ENCODE data around the gene RPGRIP1.

The RPGRIP1 gene

GRCh38 chr14:21309238-21309636 is 29.4 kb downstream of the RPGRIP1 start:
- 74% methylated on average over 6 of the region's 8 CpGs for WGBS
- Histone ChIP-seq H2BK5ac (ENCODE audit: low read depth, low read length, poor library complexity, severe bottlenecking) (no peak overlapping the region), H3K4me1 (ENCODE audit: control insufficient read depth, insufficient read depth, low read depth, low read length) (no peaks in the 10 kb centered on the region), H3K27ac (ENCODE audit: low read length, poor library complexity, severe bottlenecking) (no peak overlapping the region), H3K27me3 (ENCODE audit: control insufficient read depth in 1 of 2, insufficient read depth in 1 of 2, low read length in 2 of 2) (peaks cover 0 to 12% of the 10 kb centered on the region in 2 experiments), H4K91ac (ENCODE audit: low read length) (no peak overlapping the region), H2BK15ac (ENCODE audit: low read depth, poor library complexity, severe bottlenecking) (no peak overlapping the region), H3K14ac (ENCODE audit: low read length in 2 of 2) (no peak overlapping the region), H3K9ac (ENCODE audit: low read length) (peak overlapping the region; percentile 61), H2BK12ac (ENCODE audit: low read length in 2 of 2) (no peak overlapping the region), H2AFZ (ENCODE audit: low read depth, low read length) (no peak overlapping the region), H3K4ac (ENCODE audit: low read depth in 1 of 2, low read length in 2 of 2) (no peak overlapping the region), H3K36me3 (ENCODE audit: control insufficient read depth in 1 of 2, insufficient read depth in 2 of 2, low read depth in 1 of 2, low read length in 2 of 2) (no peaks in the 10 kb centered on the region), H3K23ac (ENCODE audit: low read length in 2 of 2) (no peak overlapping the region), H3K9me3 (ENCODE audit: control insufficient read depth, low read length) (no peaks in the 10 kb centered on the region), H2BK120ac (ENCODE audit: low read depth, low read length) (no peak overlapping the region), H2AK5ac (ENCODE audit: low read length, severe bottlenecking) (no peak overlapping the region), H3K79me1 (replicated peaks; ENCODE audit: low read length, poor library complexity, severe bottlenecking) (no peaks in the 10 kb centered on the region), H3K4me2 (ENCODE audit: low read length, poor library complexity, severe bottlenecking) (peak overlapping the region; percentile 74), H3K18ac (ENCODE audit: low read depth in 1 of 2, low read length in 2 of 2) (peak overlapping the region in 1 of 2 experiments; percentile 68), H3K4me3 (ENCODE audit: insufficient read depth in 1 of 2, low read depth in 1 of 2, low read length in 2 of 2) (peak overlapping the region in 1 of 2 experiments; percentile 53), H4K8ac (ENCODE audit: low read length) (peak overlapping the region; percentile 75)
- DNase-seq, result no peak

- Histone ChIP-seq H2BK5ac (ENCODE audit: low read depth, low read length, poor library complexity, severe bottlenecking) (no peak overlapping the region), H3K4me2 (ENCODE audit: low read length, poor library complexity, severe bottlenecking) (no peak overlapping the region), H3K36me3 (ENCODE audit: control insufficient read depth in 1 of 2, insufficient read depth in 2 of 2, low read depth in 1 of 2, low read length in 2 of 2) (no peaks in the 10 kb centered on the region), H2BK12ac (ENCODE audit: low read length in 2 of 2) (no peak overlapping the region), H2AFZ (ENCODE audit: low read depth, low read length) (no peak overlapping the region), H3K9ac (ENCODE audit: low read length) (no peak overlapping the region), H3K27ac (ENCODE audit: low read length, poor library complexity, severe bottlenecking) (no peak overlapping the region), H3K4me1 (ENCODE audit: control insufficient read depth, insufficient read depth, low read depth, low read length) (no peaks in the 10 kb centered on the region), H3K9me3 (ENCODE audit: control insufficient read depth, low read length) (no peaks in the 10 kb centered on the region), H3K79me1 (replicated peaks; ENCODE audit: low read length, poor library complexity, severe bottlenecking) (no peaks in the 10 kb centered on the region), H3K23ac (ENCODE audit: low read length in 2 of 2) (no peak overlapping the region), H3K4me3 (ENCODE audit: insufficient read depth in 1 of 2, low read depth in 1 of 2, low read length in 2 of 2) (no peak overlapping the region), H4K8ac (ENCODE audit: low read length) (no peak overlapping the region), H4K91ac (ENCODE audit: low read length) (no peak overlapping the region), H3K27me3 (ENCODE audit: control insufficient read depth in 1 of 2, insufficient read depth in 1 of 2, low read length in 2 of 2) (peaks cover 0 to 12% of the 10 kb centered on the region in 2 experiments), H2AK5ac (ENCODE audit: low read length, severe bottlenecking) (no peak overlapping the region), H2BK120ac (ENCODE audit: low read depth, low read length) (no peak overlapping the region), H2BK15ac (ENCODE audit: low read depth, poor library complexity, severe bottlenecking) (no peak overlapping the region), H3K18ac (ENCODE audit: low read depth in 1 of 2, low read length in 2 of 2) (no peak overlapping the region), H3K4ac (ENCODE audit: low read depth in 1 of 2, low read length in 2 of 2) (no peak overlapping the region), H3K14ac (ENCODE audit: low read length in 2 of 2) (no peak overlapping the region)
- WGBS, result no CpG with 5 or more reads among the region's 3 CpGs
- no peak for DNase-seq
Observed at GRCh38 chr14:21309956-21310355, 30.1 kb downstream of the RPGRIP1 start.

- no peak overlapping the region for H2BK5ac ChIP-seq (ENCODE audit: low read depth, low read length, poor library complexity, severe bottlenecking)
- H3K27me3 ChIP-seq (ENCODE audit: control insufficient read depth in 1 of 2, insufficient read depth in 1 of 2, low read length in 2 of 2), result peaks cover 0 to 12% of the 10 kb centered on the region in 2 experiments
- H3K14ac ChIP-seq (ENCODE audit: low read length in 2 of 2), result no peak overlapping the region
- H3K4ac ChIP-seq (ENCODE audit: low read depth in 1 of 2, low read length in 2 of 2), result no peak overlapping the region
- 82% methylated on average over 2 of the region's 2 CpGs for WGBS
- H3K79me1 ChIP-seq (replicated peaks; ENCODE audit: low read length, poor library complexity, severe bottlenecking), result no peaks in the 10 kb centered on the region
- H2BK15ac ChIP-seq (ENCODE audit: low read depth, poor library complexity, severe bottlenecking), result no peak overlapping the region
- DNase-seq, result no peak
- no peak overlapping the region for H4K8ac ChIP-seq (ENCODE audit: low read length)
- no peak overlapping the region for H2BK120ac ChIP-seq (ENCODE audit: low read depth, low read length)
- H3K4me3 ChIP-seq (ENCODE audit: insufficient read depth in 1 of 2, low read depth in 1 of 2, low read length in 2 of 2), result no peak overlapping the region
- no peak overlapping the region for H3K23ac ChIP-seq (ENCODE audit: low read length in 2 of 2)
- no peak overlapping the region for H2AK5ac ChIP-seq (ENCODE audit: low read length, severe bottlenecking)
- H2BK12ac ChIP-seq (ENCODE audit: low read length in 2 of 2), result no peak overlapping the region
- H3K4me2 ChIP-seq (ENCODE audit: low read length, poor library complexity, severe bottlenecking), result no peak overlapping the region
- H2AFZ ChIP-seq (ENCODE audit: low read depth, low read length), result no peak overlapping the region
- no peaks in the 10 kb centered on the region for H3K36me3 ChIP-seq (ENCODE audit: control insufficient read depth in 1 of 2, insufficient read depth in 2 of 2, low read depth in 1 of 2, low read length in 2 of 2)
- no peak overlapping the region for H3K27ac ChIP-seq (ENCODE audit: low read length, poor library complexity, severe bottlenecking)
- no peak overlapping the region for H3K9ac ChIP-seq (ENCODE audit: low read length)
- H3K9me3 ChIP-seq (ENCODE audit: control insufficient read depth, low read length), result no peaks in the 10 kb centered on the region
- H4K91ac ChIP-seq (ENCODE audit: low read length), result no peak overlapping the region
- no peaks in the 10 kb centered on the region for H3K4me1 ChIP-seq (ENCODE audit: control insufficient read depth, insufficient read depth, low read depth, low read length)
- H3K18ac ChIP-seq (ENCODE audit: low read depth in 1 of 2, low read length in 2 of 2), result no peak overlapping the region
Observed at GRCh38 chr14:21311614-21312013, 31.7 kb downstream of the RPGRIP1 start.

- no peak overlapping the region for H3K9ac ChIP-seq (ENCODE audit: low read length)
- no peak overlapping the region for H3K23ac ChIP-seq (ENCODE audit: low read length in 2 of 2)
- H2BK12ac ChIP-seq (ENCODE audit: low read length in 2 of 2), result no peak overlapping the region
- H2BK15ac ChIP-seq (ENCODE audit: low read depth, poor library complexity, severe bottlenecking), result no peak overlapping the region
- H3K4me3 ChIP-seq (ENCODE audit: insufficient read depth in 1 of 2, low read depth in 1 of 2, low read length in 2 of 2), result no peak overlapping the region
- no peak overlapping the region for H3K4ac ChIP-seq (ENCODE audit: low read depth in 1 of 2, low read length in 2 of 2)
- no peak overlapping the region for H2BK120ac ChIP-seq (ENCODE audit: low read depth, low read length)
- no peak for DNase-seq
- H3K79me1 ChIP-seq (replicated peaks; ENCODE audit: low read length, poor library complexity, severe bottlenecking), result no peaks in the 10 kb centered on the region
- H3K4me1 ChIP-seq (ENCODE audit: control insufficient read depth, insufficient read depth, low read depth, low read length), result no peaks in the 10 kb centered on the region
- no peak overlapping the region for H2AFZ ChIP-seq (ENCODE audit: low read depth, low read length)
- H4K91ac ChIP-seq (ENCODE audit: low read length), result no peak overlapping the region
- H2AK5ac ChIP-seq (ENCODE audit: low read length, severe bottlenecking), result no peak overlapping the region
- no peak overlapping the region for H3K4me2 ChIP-seq (ENCODE audit: low read length, poor library complexity, severe bottlenecking)
- no peak overlapping the region for H3K18ac ChIP-seq (ENCODE audit: low read depth in 1 of 2, low read length in 2 of 2)
- H4K8ac ChIP-seq (ENCODE audit: low read length), result no peak overlapping the region
- no peak overlapping the region for H2BK5ac ChIP-seq (ENCODE audit: low read depth, low read length, poor library complexity, severe bottlenecking)
- H3K9me3 ChIP-seq (ENCODE audit: control insufficient read depth, low read length), result no peaks in the 10 kb centered on the region
- no peaks in the 10 kb centered on the region for H3K36me3 ChIP-seq (ENCODE audit: control insufficient read depth in 1 of 2, insufficient read depth in 2 of 2, low read depth in 1 of 2, low read length in 2 of 2)
- H3K14ac ChIP-seq (ENCODE audit: low read length in 2 of 2), result no peak overlapping the region
- peaks cover 7 to 22% of the 10 kb centered on the region in 2 experiments for H3K27me3 ChIP-seq (ENCODE audit: control insufficient read depth in 1 of 2, insufficient read depth in 1 of 2, low read length in 2 of 2)
- 95% methylated on average over 11 of the region's 12 CpGs for WGBS
- H3K27ac ChIP-seq (ENCODE audit: low read length, poor library complexity, severe bottlenecking), result no peak overlapping the region
Observed at GRCh38 chr14:21313512-21313911, 33.6 kb downstream of the RPGRIP1 start.
